ENCODE results near the gene CRCP. TPM values are rescaled to one million over a fixed set of nuclear protein-coding genes. Genes with fewer than 3 reads are reported as not detected.
"Not testable (repeated sequence)": the region's sequence is repeated elsewhere in the genome, so short reads cannot be mapped to it uniquely, and the experiment has no call there.

The CRCP gene
- total RNA-seq, 4 donors from 2014 or later = 18.7 to 50.4 (median 45.7) TPM

DNA sequence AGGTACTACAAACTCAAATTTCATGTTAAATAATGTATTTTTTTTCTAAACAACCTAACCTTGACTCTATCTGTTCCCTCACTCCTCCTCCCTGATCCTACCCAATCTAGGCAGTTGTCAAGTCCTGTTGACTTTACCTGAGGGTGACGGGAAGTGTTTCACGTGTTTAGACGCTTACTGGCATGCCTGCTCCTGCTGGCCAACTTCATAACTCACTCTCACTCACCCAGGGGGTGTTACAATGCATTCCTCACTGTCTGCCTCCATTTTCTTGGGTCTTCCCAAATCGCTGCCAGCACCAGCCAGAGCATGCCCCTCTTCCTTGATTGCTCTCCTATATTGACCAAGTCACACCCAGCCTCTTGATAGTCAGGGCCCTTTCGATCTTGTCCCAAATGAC, 28.3 kb downstream of the CRCP start:
- 38 to 69% methylated on average over 5 of the region's 5 CpGs for WGBS, 2 donors
- peaks cover 6 to 86% (median 47%) of the 10 kb centered on the region in 3 donors for H3K4me1 ChIP-seq
- H3K9me3 ChIP-seq = no peaks in the 10 kb centered on the region
- H3K36me3 ChIP-seq = peaks cover 0 to 89% (median 0%) of the 10 kb centered on the region in 3 donors
- no peaks in the 10 kb centered on the region for H3K27me3 ChIP-seq
- no peak overlapping the region for H3K4me3 ChIP-seq
- intact Hi-C loops (cut with DNase I) = no loop called here
- TF ChIP-seq, protein P1, sequence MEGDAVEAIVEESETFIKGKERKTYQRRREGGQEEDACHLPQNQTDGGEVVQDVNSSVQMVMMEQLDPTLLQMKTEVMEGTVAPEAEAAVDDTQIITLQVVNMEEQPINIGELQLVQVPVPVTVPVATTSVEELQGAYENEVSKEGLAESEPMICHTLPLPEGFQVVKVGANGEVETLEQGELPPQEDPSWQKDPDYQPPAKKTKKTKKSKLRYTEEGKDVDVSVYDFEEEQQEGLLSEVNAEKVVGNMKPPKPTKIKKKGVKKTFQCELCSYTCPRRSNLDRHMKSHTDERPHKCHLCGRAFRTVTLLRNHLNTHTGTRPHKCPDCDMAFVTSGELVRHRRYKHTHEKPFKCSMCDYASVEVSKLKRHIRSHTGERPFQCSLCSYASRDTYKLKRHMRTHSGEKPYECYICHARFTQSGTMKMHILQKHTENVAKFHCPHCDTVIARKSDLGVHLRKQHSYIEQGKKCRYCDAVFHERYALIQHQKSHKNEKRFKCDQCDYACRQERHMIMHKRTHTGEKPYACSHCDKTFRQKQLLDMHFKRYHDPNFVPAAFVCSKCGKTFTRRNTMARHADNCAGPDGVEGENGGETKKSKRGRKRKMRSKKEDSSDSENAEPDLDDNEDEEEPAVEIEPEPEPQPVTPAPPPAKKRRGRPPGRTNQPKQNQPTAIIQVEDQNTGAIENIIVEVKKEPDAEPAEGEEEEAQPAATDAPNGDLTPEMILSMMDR (IDR thresholded peaks at IDR 0.05) = peak in 2 of 6 experiments; percentile 23 to 42
- TF ChIP-seq POLR2A (IDR thresholded peaks at IDR 0.05) = no peak
- DNase-seq = no peak
- H3K27ac ChIP-seq = peak overlapping the region; percentile 65 to 80 (median 72)

DNA sequence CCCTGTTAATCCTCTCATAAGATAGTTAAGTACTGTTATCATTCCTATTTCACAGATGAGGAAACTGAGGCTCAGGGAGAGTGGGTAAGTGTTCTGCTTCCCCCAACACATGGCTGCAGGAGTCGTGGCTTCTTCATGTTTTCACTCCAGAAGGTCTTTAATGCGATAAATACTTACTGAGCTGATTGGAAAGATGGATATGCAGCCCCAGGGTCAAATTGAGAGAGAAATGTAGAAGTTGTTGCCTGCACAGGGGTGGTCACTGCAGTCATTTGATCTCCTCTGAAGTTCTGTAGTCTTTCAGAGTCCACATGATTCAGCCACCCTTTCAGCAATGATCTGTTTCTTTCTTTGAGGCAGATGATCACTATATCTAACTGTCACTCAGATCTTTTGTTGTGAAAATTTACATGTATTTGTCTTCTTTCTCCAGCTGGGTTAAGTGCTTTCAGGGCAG, 29.3 kb downstream of the CRCP start:
- Histone ChIP-seq H3K27me3 (no peaks in the 10 kb centered on the region), H3K4me1 (peaks cover 6 to 96% (median 54%) of the 10 kb centered on the region in 3 donors), H3K36me3 (peaks cover 0 to 84% (median 0%) of the 10 kb centered on the region in 3 donors), H3K9me3 (no peaks in the 10 kb centered on the region), H3K27ac (peak overlapping the region in 3 of 4 donors; percentile 65 to 80 (median 77)), H3K4me3 (no peak overlapping the region)
- no peak for DNase-seq
- intact Hi-C loops (cut with DNase I) = no loop called here
- TF ChIP-seq, protein P1 (IDR thresholded peaks at IDR 0.05) = no peak
- TF ChIP-seq POLR2A (IDR thresholded peaks at IDR 0.05) = no peak
- WGBS, 2 donors = 83 to 91% methylated on average over 2 of the region's 2 CpGs

DNA sequence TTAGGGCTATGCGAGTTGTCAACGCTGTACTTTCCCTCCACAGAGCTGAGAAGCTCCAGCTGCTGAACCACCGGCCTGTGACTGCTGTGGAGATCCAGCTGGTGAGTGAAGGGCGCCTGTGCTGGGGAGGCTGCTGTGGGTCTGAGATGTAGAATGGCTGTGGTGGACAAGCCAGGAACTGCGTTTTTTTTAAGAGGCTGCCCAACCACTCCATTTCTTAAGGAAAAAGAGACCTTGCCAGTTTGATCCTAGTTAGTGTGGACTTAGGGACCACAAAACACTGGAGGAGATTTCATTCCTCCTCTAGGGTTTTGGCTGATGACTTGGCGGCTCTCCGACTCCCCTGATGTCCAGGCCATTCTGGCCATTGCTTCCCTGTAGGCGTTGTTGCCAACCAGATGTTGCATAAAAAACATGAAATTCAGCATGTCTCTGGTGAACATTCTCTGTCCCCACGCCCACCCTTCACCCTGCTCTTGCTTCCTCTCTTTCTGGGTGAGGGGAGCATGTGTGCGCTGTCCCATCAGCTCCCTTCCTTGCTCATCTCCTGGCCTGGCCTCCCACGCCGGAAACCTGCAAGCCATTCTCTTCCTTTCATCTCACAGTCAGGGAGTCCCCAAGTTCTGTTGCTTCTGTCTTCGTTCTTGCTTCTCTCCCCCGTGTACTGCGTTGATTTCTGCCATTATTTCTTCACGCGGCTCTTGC, 30.9 kb downstream of the CRCP start:
- no peaks in the 10 kb centered on the region for H3K27me3 ChIP-seq
- H3K27ac ChIP-seq = peak overlapping the region in 3 of 4 donors; percentile 43 to 74 (median 64)
- 84 to 92% methylated on average over 10 to 17 of the region's 17 CpGs for WGBS, 2 donors
- H3K4me1 ChIP-seq = peaks cover 9 to 99% (median 55%) of the 10 kb centered on the region in 3 donors
- no peak overlapping the region for H3K4me3 ChIP-seq
- TF ChIP-seq POLR2A (IDR thresholded peaks at IDR 0.05) = no peak
- TF ChIP-seq, protein P1 (IDR thresholded peaks at IDR 0.05) = no peak
- intact Hi-C loops (cut with DNase I) = no loop called here
- H3K9me3 ChIP-seq = no peaks in the 10 kb centered on the region
- peaks cover 0 to 80% (median 0%) of the 10 kb centered on the region in 3 donors for H3K36me3 ChIP-seq
- no peak for DNase-seq

DNA sequence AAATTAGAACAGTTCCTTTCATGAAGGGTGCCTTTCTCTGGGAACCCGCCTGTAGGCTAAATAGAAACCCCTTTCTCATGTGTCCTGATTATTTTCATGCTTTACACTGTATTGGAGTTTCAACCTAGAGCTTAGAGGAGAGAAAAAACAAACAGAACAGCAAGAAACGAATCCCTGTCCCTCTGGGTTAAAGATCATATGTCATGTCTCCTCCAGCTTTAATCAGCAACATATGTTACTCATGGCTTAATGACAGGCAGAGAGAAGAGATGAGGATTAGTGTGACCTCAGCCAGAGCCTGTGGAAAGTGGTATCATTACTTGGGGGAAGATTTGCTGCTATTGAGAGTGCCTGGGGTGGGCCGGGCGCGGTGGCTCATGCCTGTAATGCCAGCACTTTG, 32.1 kb downstream of the CRCP start:
- Histone ChIP-seq H3K36me3 (peaks cover 0 to 86% (median 0%) of the 10 kb centered on the region in 3 donors), H3K4me3 (no peak overlapping the region), H3K9me3 (no peaks in the 10 kb centered on the region), H3K27ac (peak overlapping the region; percentile 2 to 74 (median 58)), H3K4me1 (peaks cover 6 to 99% (median 53%) of the 10 kb centered on the region in 3 donors), H3K27me3 (no peaks in the 10 kb centered on the region)
- intact Hi-C loops (cut with DNase I) = no loop called here
- no peak for DNase-seq
- TF ChIP-seq, protein P1 (IDR thresholded peaks at IDR 0.05) = no peak
- no peak for TF ChIP-seq POLR2A (IDR thresholded peaks at IDR 0.05)
- 74 to 85% methylated on average over 4 to 5 of the region's 5 CpGs for WGBS, 2 donors

DNA sequence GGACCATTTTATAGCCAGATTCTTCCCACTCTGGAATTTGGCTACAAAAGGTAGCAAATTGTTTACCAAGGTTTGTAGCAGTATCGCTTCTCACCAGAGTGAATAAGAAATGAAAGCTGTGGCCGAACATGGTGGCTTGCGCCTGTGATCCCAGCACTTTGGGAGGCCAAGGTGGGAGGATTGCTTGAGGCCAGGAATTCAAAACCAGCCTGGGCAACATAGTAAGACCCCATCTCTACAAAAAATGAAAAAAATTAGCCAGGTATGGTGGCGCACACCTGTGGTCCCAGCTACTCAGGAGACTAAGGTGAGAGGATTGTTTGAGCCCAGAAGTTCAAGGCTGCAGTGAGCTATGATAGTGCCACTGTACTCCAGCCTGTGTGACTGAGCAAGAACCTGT, 33.0 kb downstream of the CRCP start:
- peaks cover 0 to 86% (median 0%) of the 10 kb centered on the region in 3 donors for H3K36me3 ChIP-seq
- DNase-seq; H3K27me3 ChIP-seq; H3K9me3 ChIP-seq; intact Hi-C loops (cut with DNase I); H3K4me3 ChIP-seq: not testable (repeated sequence)
- peaks cover 6 to 99% (median 50%) of the 10 kb centered on the region in 3 donors for H3K4me1 ChIP-seq
- 94% methylated on average over 4 of the region's 4 CpGs for WGBS, 2 donors
- H3K27ac ChIP-seq = peak overlapping the region; percentile 52 to 74 (median 71)
